ENCODE measurements around the gene UNG.

UNG gene

GRCh38 chr12:109089683-109090082, 7.7 kb upstream of the UNG start:
- no peak for DNase-seq

- no peak for DNase-seq
Measured at GRCh38 chr12:109092497-109093021, 4.8 kb upstream of the UNG start.

- peak; percentile 77 to 89 for DNase-seq
Measured at GRCh38 chr12:109093022-109093918, 4.1 kb upstream of the UNG start, which contains the start of gene ALKBH2. TSS of gene ALKBH2 (minus strand) at chr12:109093472. CDS start at chr12:109092786, 686 bp downstream.

- no peak for DNase-seq
Measured at GRCh38 chr12:109097140-109097434, 310 bp upstream of the UNG start.

GRCh38 chr12:109098183-109098604, 797 bp downstream of the UNG start:
- DNase-seq: no peak

- no peak for DNase-seq
Measured at GRCh38 chr12:109098651-109099050, 1.3 kb downstream of the UNG start.

GRCh38 chr12:109099431-109100020, 2.1 kb downstream of the UNG start:
- DNase-seq: no peak

GRCh38 chr12:109100741-109101140, 3.3 kb downstream of the UNG start:
- no peak for DNase-seq

GRCh38 chr12:109102491-109102890, 5.1 kb downstream of the UNG start:
- no peak for DNase-seq

- DNase-seq: no peak
Measured at GRCh38 chr12:109105176-109105575, 7.8 kb downstream of the UNG start.

- DNase-seq: no peak
Measured at GRCh38 chr12:109109746-109110350, 12.5 kb downstream of the UNG start.

GRCh38 chr12:109110988-109111495, 13.6 kb downstream of the UNG start:
- peak; percentile 83 to 86 for DNase-seq

GRCh38 chr12:109112720-109113465, 15.5 kb downstream of the UNG start:
- no peak for DNase-seq

GRCh38 chr12:109113661-109114321, 16.4 kb downstream of the UNG start:
- no peak for DNase-seq

- no peak for DNase-seq
Measured at GRCh38 chr12:109114644-109115043, 17.2 kb downstream of the UNG start.

GRCh38 chr12:109115404-109115757, 18.0 kb downstream of the UNG start:
- no peak for DNase-seq

GRCh38 chr12:109115758-109116610, 18.6 kb downstream of the UNG start, which contains the start of gene ACACB:
TSS of gene ACACB (plus strand) at chr12:109116587. CDS start at chr12:109139406, 22,819 bp downstream.
- DNase-seq: peak; percentile 55 to 88

GRCh38 chr12:109116611-109116949, 19.2 kb downstream of the UNG start:
- no peak for DNase-seq

- DNase-seq: no peak
Measured at GRCh38 chr12:109120095-109120494, 22.7 kb downstream of the UNG start.

- no peak for DNase-seq
Measured at GRCh38 chr12:109120557-109120956, 23.2 kb downstream of the UNG start.

GRCh38 chr12:109121346-109121880, 24.0 kb downstream of the UNG start:
- DNase-seq: no peak

All from hippocampal formation (tissue), 2 donors.